WTC11 (cell line): ENCODE measurements around the gene ECT2L. TPM values are rescaled to one million over a fixed set of nuclear protein-coding genes. Genes with fewer than 3 reads are reported as not detected.

Source experiments
- ATAC-seq: fragments of 200-7000 bp; cut with Tn5 transposase; 2 replicates; pipeline ENCODE4 v1.10.0; 2021; ENCODE audit warnings: mild to moderate bottlenecking, moderate library complexity
- CTCF ChIA-PET: fragments of 300-600 bp; sonication (Branson Sonifier 250); formaldehyde crosslinking; loops from one replicate; lab custom pipeline; 2021; ENCODE audit warnings: antibody characterized with exemption; lab: Charles Lee
- POLR2A ChIA-PET: fragments of 350-600 bp; sonication (Branson Sonifier 250); formaldehyde crosslinking; loops from one replicate; lab custom pipeline; 2021; ENCODE audit warnings: antibody characterized with exemption; lab: Charles Lee
- DNase-seq: peaks from one replicate; pipeline ENCODE4 v3.0.0; 2021; ENCODE audit warnings: low spot score
- H3K27ac Mint-ChIP-seq: 2 replicates; pipeline ENCODE4 v1.8.0; 2021; ENCODE audit warnings: mixed read lengths
- H3K27me3 Mint-ChIP-seq: 2 replicates; pipeline ENCODE4 v1.8.0; 2021; ENCODE audit warnings: low read depth, mild to moderate bottlenecking, moderate library complexity, mixed read lengths
- H3K36me3 Mint-ChIP-seq: 2 replicates; pipeline ENCODE4 v1.8.0; 2021; ENCODE audit warnings: mixed read lengths
- H3K4me1 Mint-ChIP-seq: 2 replicates; pipeline ENCODE4 v1.8.0; 2022; ENCODE audit warnings: mixed read lengths
- H3K4me3 Mint-ChIP-seq: 2 replicates; pipeline ENCODE4 v1.8.0; 2021; ENCODE audit warnings: mild to moderate bottlenecking, moderate library complexity, mixed read lengths
- H3K9me3 Mint-ChIP-seq: 2 replicates; pipeline ENCODE4 v1.8.0; 2021; ENCODE audit warnings: mixed read lengths
- AFF4 ChIP-seq: sonication (generic); formaldehyde crosslinking; IDR thresholded peaks from 2 replicates; pipeline ENCODE4 v1.8.1; 2023; ENCODE audit warnings: mild to moderate bottlenecking, missing genetic modification reagents, borderline replicate concordance
- CTCF ChIP-seq: fragments of 200-600 bp; IDR thresholded peaks from 2 replicates; pipeline ENCODE4 v1.8.0; 2022; ENCODE audit warnings: antibody characterized with exemption
- FOXP1 ChIP-seq: sonication (generic); formaldehyde crosslinking; IDR thresholded peaks from 2 replicates; pipeline ENCODE4 v1.8.0; 2022; ENCODE audit warnings: missing genetic modification reagents, mild to moderate bottlenecking, moderate library complexity, borderline replicate concordance
- FOXP4 ChIP-seq: sonication (generic); formaldehyde crosslinking; IDR thresholded peaks from 2 replicates; pipeline ENCODE4 v1.8.0; 2022; ENCODE audit warnings: mild to moderate bottlenecking, missing genetic modification reagents
- HMGA2 ChIP-seq: fragments of 250-450 bp; sonication (Bioruptor Pico); IDR thresholded peaks from 2 replicates; pipeline ENCODE4 v1.4.0; 2021; ENCODE audit warnings: mild to moderate bottlenecking, moderate library complexity
- IRF2 ChIP-seq: sonication (generic); formaldehyde crosslinking; IDR thresholded peaks from 2 replicates; pipeline ENCODE4 v1.8.0; 2022; ENCODE audit warnings: low read depth, missing genetic modification reagents, borderline replicate concordance
- MXD4 ChIP-seq: fragments of 250-450 bp; sonication (Bioruptor Pico); IDR thresholded peaks from 2 replicates; pipeline ENCODE4 v1.8.0; 2021; ENCODE audit warnings: mild to moderate bottlenecking, moderate library complexity, borderline replicate concordance
- PRDM15 ChIP-seq: sonication (generic); formaldehyde crosslinking; IDR thresholded peaks from 2 replicates; pipeline ENCODE4 v1.8.0; 2022; ENCODE audit warnings: missing genetic modification reagents
- SMAD3 ChIP-seq: sonication (generic); formaldehyde crosslinking; IDR thresholded peaks from 2 replicates; pipeline ENCODE4 v1.8.0; 2022; ENCODE audit warnings: missing genetic modification reagents, mild to moderate bottlenecking, borderline replicate concordance
- SMAD4 ChIP-seq: sonication (generic); formaldehyde crosslinking; IDR thresholded peaks from 2 replicates; pipeline ENCODE4 v1.8.0; 2022; ENCODE audit warnings: mild to moderate bottlenecking, missing genetic modification reagents
- SOX15 ChIP-seq: fragments of 250-450 bp; sonication (Bioruptor Pico); IDR thresholded peaks from 2 replicates; pipeline ENCODE4 v1.9.0; 2021; ENCODE audit warnings: mild to moderate bottlenecking
- TP53 ChIP-seq: sonication (generic); formaldehyde crosslinking; IDR thresholded peaks from 2 replicates; pipeline ENCODE4 v1.8.1; 2023; ENCODE audit warnings: mild to moderate bottlenecking, missing genetic modification reagents
- ZMAT4 ChIP-seq: fragments of 250-450 bp; sonication (Bioruptor Pico); IDR thresholded peaks from 2 replicates; pipeline ENCODE4 v1.9.0; 2021; ENCODE audit warnings: mild to moderate bottlenecking
- ZNF416 ChIP-seq: fragments of 250-450 bp; sonication (Bioruptor Pico); IDR thresholded peaks from 2 replicates; pipeline ENCODE4 v1.9.0; 2021; ENCODE audit warnings: mild to moderate bottlenecking, inconsistent platforms
- ZNF423 ChIP-seq: fragments of 250-450 bp; sonication (Bioruptor Pico); IDR thresholded peaks from 2 replicates; pipeline ENCODE4 v2.1.2; 2022; ENCODE audit warnings: mild to moderate bottlenecking, moderate library complexity
- ZNF512 ChIP-seq: sonication (generic); formaldehyde crosslinking; IDR thresholded peaks from 2 replicates; pipeline ENCODE4 v1.8.1; 2022; ENCODE audit warnings: missing genetic modification reagents, borderline replicate concordance
- ZSCAN18 ChIP-seq: fragments of 250-450 bp; sonication (Bioruptor Pico); IDR thresholded peaks from 2 replicates; pipeline ENCODE4 v2.1.2; 2022; ENCODE audit warnings: mild to moderate bottlenecking, moderate library complexity
- total RNA-seq: library from RNA; stranded (reverse); gene quantifications from 3 replicates; pipeline ENCODE4 v1.2.3, GENCODE V29; 2021

Gene ECT2L
- total RNA-seq, 1 experiment from 2014 or later, result not detected

- ChIA-PET CTCF (no interaction called here), POLR2A (no interaction called here)
- Mint-ChIP-seq H3K4me3 (no peak overlapping the region), H3K27ac (no peak overlapping the region), H3K4me1 (peaks cover 5% of the 10 kb centered on the region; the same call in 1 of the 2 replicates), H3K27me3 (no peaks in the 10 kb centered on the region; the same call in 1 of the 2 replicates), H3K36me3 (no peaks in the 10 kb centered on the region), H3K9me3 (peaks cover 9% of the 10 kb centered on the region; the same call in 1 of the 2 replicates)
- DNase-seq (no peak), ATAC-seq (no peak)
- TF ChIP-seq MXD4 (CRISPR knock-in tag) (no peak), ZNF416 (CRISPR knock-in tag) (no peak), SOX15 (CRISPR knock-in tag) (no peak), ZNF512 (CRISPR knock-in tag) (no peak), HMGA2 (CRISPR knock-in tag) (no peak), ZMAT4 (CRISPR knock-in tag) (no peak), TP53 (CRISPR knock-in tag) (no peak), AFF4 (CRISPR knock-in tag) (no peak), SMAD3 (CRISPR knock-in tag) (no peak), ZSCAN18 (no peak), ZNF423 (CRISPR knock-in tag) (no peak), IRF2 (CRISPR knock-in tag) (no peak), SMAD4 (CRISPR knock-in tag) (no peak), FOXP1 (CRISPR knock-in tag) (no peak), PRDM15 (CRISPR knock-in tag) (no peak), CTCF (no peak), FOXP4 (CRISPR knock-in tag) (no peak)
These were observed 7.4 kb downstream of the ECT2L start for GRCh38 chr6:138803331-138803730.
